Colonic mucosa (tissue), 4 donors: Measurements from ENCODE around the gene SMDT1. TPM values are rescaled to one million over a fixed set of nuclear protein-coding genes. Genes with fewer than 3 reads are reported as not detected.

ENCODE experiments used
- DNase-seq: peaks from one replicate; pipeline ENCODE4 v3.0.0-alpha.2; 2020
- H3K27ac ChIP-seq: fragments of 200-600 bp; one replicate; pipeline ENCODE4 v1.8.0; 2021
- H3K27me3 ChIP-seq: fragments of 200-600 bp; one replicate; pipeline ENCODE4 v1.8.0; 2021
- H3K36me3 ChIP-seq: fragments of 200-600 bp; one replicate; pipeline ENCODE4 v1.8.0; 2021
- H3K4me1 ChIP-seq: fragments of 200-600 bp; one replicate; pipeline ENCODE4 v1.8.0; 2021; ENCODE audit warnings: mild to moderate bottlenecking
- H3K4me3 ChIP-seq: fragments of 200-600 bp; one replicate; pipeline ENCODE4 v1.8.0; 2021
- H3K9ac ChIP-seq, 2 donors: one replicate each; pipeline ENCODE4 v1.7.0; 2013; ENCODE audit warnings: control low read depth in 2 of 2, low read depth in 2 of 2, low read length in 2 of 2
- H3K9me3 ChIP-seq: fragments of 200-600 bp; one replicate; pipeline ENCODE4 v1.8.0; 2021
- intact Hi-C: fragments of 100-400 bp; cut with DNase I; formaldehyde crosslinking; loops from one replicate; pipeline ENCODE4 v1.14.1; 2022
- total RNA-seq, 2 donors: library from RNA; stranded (reverse); fragmentation: NEBNext Ultra II Directional in 1 of 2; extraction: Animal tissue kit (Norgen Biotek cat#: 25700) in 1 of 2; gene quantifications; one replicate each; pipeline ENCODE4 v1.2.1, GENCODE V29; 2021
- TF ChIP-seq, protein P1 (sequence below): fragments of 200-600 bp; IDR thresholded peaks from one replicate; pipeline ENCODE4 v1.8.0; 2022; ENCODE audit warnings: antibody characterized with exemption, mild to moderate bottlenecking
- donor health status: healthy.
- donor health status: DM: no; HTN: no; CAD: no.
- donor health status: DM: no; HTN: no; CAD: no.

SMDT1 gene
- total RNA-seq, 2 donors from 2014 or later: 125 to 135 TPM

DNA sequence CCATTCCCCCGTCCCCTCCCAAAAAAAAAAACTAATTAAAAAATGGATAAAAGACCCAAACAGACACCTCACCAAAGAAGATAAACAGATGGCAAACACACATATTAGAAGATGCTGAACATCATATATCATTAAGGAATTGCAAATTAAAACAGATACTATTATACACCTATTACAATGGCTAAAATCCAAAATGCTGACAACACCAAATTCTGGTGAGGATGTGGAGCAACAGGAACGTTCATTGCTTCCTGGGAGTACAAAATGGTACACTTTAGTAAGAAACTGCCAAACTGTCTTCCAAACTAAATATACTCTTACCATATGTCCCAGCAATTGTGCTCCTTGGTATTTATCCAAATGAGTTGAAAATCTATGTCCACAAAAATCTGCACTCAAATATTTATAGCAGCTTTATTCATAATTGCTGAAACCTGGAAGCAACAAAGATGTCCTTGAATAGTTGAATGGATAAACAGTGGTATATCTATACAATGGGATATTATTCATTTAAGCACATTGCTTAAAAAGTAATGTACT, 28.8 kb upstream of the SMDT1 start:
- Histone ChIP-seq H3K9ac (no peak overlapping the region), H3K36me3 (no peaks in the 10 kb centered on the region), H3K9me3 (no peaks in the 10 kb centered on the region), H3K27me3 (no peaks in the 10 kb centered on the region), H3K4me3 (no peak overlapping the region), H3K4me1 (no peaks in the 10 kb centered on the region), H3K27ac (no peak overlapping the region)
- DNase-seq: no peak
- intact Hi-C loops: no loop called here
- TF ChIP-seq, protein P1, sequence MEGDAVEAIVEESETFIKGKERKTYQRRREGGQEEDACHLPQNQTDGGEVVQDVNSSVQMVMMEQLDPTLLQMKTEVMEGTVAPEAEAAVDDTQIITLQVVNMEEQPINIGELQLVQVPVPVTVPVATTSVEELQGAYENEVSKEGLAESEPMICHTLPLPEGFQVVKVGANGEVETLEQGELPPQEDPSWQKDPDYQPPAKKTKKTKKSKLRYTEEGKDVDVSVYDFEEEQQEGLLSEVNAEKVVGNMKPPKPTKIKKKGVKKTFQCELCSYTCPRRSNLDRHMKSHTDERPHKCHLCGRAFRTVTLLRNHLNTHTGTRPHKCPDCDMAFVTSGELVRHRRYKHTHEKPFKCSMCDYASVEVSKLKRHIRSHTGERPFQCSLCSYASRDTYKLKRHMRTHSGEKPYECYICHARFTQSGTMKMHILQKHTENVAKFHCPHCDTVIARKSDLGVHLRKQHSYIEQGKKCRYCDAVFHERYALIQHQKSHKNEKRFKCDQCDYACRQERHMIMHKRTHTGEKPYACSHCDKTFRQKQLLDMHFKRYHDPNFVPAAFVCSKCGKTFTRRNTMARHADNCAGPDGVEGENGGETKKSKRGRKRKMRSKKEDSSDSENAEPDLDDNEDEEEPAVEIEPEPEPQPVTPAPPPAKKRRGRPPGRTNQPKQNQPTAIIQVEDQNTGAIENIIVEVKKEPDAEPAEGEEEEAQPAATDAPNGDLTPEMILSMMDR: no peak

DNA sequence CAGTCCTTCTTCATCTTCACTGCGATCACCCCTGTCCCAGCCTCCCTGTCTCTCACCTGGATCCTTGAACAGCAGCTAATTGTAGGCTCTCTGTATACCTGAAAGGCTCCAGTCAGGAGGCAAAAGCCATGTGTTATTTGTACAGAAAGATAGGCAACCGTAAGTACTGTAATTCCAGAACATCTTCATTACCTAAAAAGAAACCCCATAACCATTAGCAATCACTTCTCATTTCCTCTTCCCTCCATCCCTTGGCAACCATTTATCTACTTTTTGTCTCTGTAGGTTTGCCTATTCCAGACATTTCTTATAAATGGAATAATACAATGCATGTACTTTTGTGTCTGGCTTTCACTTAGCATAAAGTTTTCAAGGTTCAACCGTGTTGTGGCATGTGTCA, 26.7 kb upstream of the SMDT1 start:
- intact Hi-C loops: no loop called here

DNA sequence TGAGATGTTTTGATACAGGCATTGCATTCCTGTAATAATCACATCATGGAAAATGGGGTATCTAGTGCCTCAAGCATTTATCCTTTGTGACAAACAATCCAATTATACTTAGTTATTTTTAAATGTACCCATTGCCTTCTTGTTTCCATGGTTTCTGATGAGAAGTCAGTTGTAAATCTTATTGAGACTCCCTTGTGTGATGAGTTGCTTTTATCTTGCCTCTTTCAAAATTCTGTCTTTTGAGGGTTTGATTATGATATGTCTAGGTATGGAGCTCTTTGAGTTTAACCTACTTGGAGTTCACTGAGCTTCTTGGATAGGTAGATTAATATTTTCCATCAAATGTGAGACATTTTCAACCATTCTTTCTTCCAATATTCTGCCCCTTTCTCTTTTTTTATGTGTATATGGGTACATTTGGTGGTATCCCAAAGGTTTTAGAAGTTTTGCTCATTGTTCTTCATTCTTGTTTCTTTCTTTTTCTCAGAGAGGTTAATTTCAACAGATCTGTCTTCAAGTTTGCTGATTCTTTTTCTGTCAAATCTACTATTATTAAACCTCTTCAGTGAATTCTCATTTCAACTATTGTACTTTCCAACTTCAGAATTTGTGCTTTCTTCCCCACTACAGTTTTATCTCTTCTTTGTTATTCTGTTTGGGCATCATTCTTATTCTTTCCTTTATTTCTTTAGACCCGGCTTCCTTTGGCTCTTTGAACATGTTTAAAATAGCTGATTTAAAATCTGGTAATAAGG, 22.6 kb upstream of the SMDT1 start:
- Histone ChIP-seq H3K36me3 (peaks cover 8% of the 10 kb centered on the region), H3K9me3 (no peaks in the 10 kb centered on the region), H3K4me1 (no peaks in the 10 kb centered on the region), H3K9ac (no peak overlapping the region), H3K27me3 (no peaks in the 10 kb centered on the region), H3K27ac (no peak overlapping the region), H3K4me3 (no peak overlapping the region)
- TF ChIP-seq, protein P1: no peak
- intact Hi-C loops: no loop called here
- DNase-seq: no peak

More for the DNA sequence above, 26.7 kb upstream of the SMDT1 start:
- Histone ChIP-seq H3K4me3 (no peak overlapping the region), H3K27me3 (no peaks in the 10 kb centered on the region), H3K9ac (no peak overlapping the region), H3K36me3 (no peaks in the 10 kb centered on the region), H3K27ac (no peak overlapping the region), H3K4me1 (no peaks in the 10 kb centered on the region), H3K9me3 (no peaks in the 10 kb centered on the region)
- no peak for DNase-seq
- TF ChIP-seq, protein P1: no peak

DNA sequence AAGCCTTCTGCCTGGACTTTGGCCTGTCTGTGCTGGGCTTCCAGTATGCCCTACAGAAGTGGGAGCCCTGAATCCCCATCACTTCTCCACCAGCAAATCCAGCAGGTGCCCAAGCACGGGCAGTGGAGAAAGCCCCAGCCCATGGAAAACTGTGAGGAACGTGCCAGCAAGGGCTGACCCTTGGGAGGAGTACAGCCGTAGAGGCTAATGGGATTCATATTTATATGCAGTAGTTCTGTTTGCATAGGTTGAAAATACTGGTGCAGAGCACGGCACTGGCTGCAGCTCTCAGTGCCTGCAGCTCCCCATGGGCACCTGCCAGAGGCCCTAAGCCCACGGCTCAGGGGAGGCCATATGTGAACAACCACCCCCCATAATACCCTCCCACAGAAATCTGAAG, 19.0 kb upstream of the SMDT1 start:
- intact Hi-C loops: no loop called here
- TF ChIP-seq, protein P1: no peak

DNA sequence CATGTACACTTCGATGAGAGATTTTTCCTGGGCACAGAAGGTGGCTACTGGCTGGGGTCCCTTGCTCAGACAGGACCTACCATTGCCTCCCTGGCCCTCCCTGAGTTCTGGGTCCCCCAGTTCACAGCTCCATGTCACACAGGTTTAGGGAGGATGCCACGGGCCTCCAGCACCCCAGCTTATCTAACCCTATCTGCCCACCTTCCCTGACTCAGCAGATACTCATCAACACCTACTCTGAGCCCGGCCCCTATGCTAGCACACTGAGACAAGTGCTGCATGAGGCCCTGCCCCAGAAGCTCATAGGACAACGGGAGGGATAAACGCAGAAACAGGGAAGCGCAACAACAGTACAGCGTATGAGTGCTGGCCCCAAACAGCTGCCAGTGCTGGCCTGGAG, 18.5 kb upstream of the SMDT1 start:
- Histone ChIP-seq H3K27me3 (no peaks in the 10 kb centered on the region), H3K27ac (no peak overlapping the region), H3K4me3 (no peak overlapping the region), H3K9ac (no peak overlapping the region), H3K9me3 (no peaks in the 10 kb centered on the region), H3K36me3 (peaks cover 12% of the 10 kb centered on the region), H3K4me1 (no peaks in the 10 kb centered on the region)
- TF ChIP-seq, protein P1: no peak
- peak; percentile 9 for DNase-seq
- intact Hi-C loops: no loop called here

More for the DNA sequence above, 19.0 kb upstream of the SMDT1 start:
- no peak overlapping the region for H3K9ac ChIP-seq
- no peak overlapping the region for H3K27ac ChIP-seq
- peaks cover 12% of the 10 kb centered on the region for H3K36me3 ChIP-seq
- no peak overlapping the region for H3K4me3 ChIP-seq
- no peaks in the 10 kb centered on the region for H3K27me3 ChIP-seq
- H3K4me1 ChIP-seq: no peaks in the 10 kb centered on the region
- H3K9me3 ChIP-seq: no peaks in the 10 kb centered on the region
- peak; percentile 12 for DNase-seq
